Nucleus accumbens (tissue), 56 donors: ENCODE measurements around the gene IFNA13.
"Not testable (repeated sequence)": the region's sequence is repeated elsewhere in the genome, so short reads cannot be mapped to it uniquely, and the experiment has no call there.

Experiments
- DNase-seq, 56 donors: peaks; one replicate each; lab custom pipeline; 2025; lab: John Stamatoyannopoulos, UW

Gene IFNA13

GRCh38 chr9:21367957-21368356 lies at the start of gene IFNA13:
IFNA13 (minus strand) TSS chr9:21368057; CDS start chr9:21368010, 47 bp downstream.
- no peak for DNase-seq

- DNase-seq: no peak
Observed at GRCh38 chr9:21415493-21416267, 47.8 kb upstream of the IFNA13 start.

- DNase-seq: no peak
Observed at GRCh38 chr9:21414220-21414940, 46.5 kb upstream of the IFNA13 start.

- DNase-seq: peak in 16 of 56 donors; percentile 2 to 32 (median 16)
Observed at GRCh38 chr9:21413624-21414023, 45.8 kb upstream of the IFNA13 start.

GRCh38 chr9:21413151-21413550 lies 45.3 kb upstream of the IFNA13 start:
- DNase-seq: no peak

GRCh38 chr9:21412107-21412506 lies 44.2 kb upstream of the IFNA13 start:
- no peak for DNase-seq

GRCh38 chr9:21408817-21409216 lies 41.0 kb upstream of the IFNA13 start, which contains the start of gene IFNA8:
IFNA8 (plus strand) TSS chr9:21409117; CDS start chr9:21409177, 60 bp downstream.
- DNase-seq: no peak

- no peak for DNase-seq
Observed at GRCh38 chr9:21404146-21404545, 36.3 kb upstream of the IFNA13 start.

GRCh38 chr9:21402386-21403251 lies 34.8 kb upstream of the IFNA13 start:
- DNase-seq: peak in 33 of 56 donors; percentile 1 to 64 (median 30)

- DNase-seq: no peak
Observed at GRCh38 chr9:21399956-21400355, 32.1 kb upstream of the IFNA13 start.

GRCh38 chr9:21398955-21399489 lies 31.2 kb upstream of the IFNA13 start:
- no peak for DNase-seq

GRCh38 chr9:21395778-21396717 lies 28.2 kb upstream of the IFNA13 start:
- peak in 48 of 56 donors; percentile 11 to 81 (median 44) for DNase-seq

- DNase-seq: no peak
Observed at GRCh38 chr9:21392270-21392669, 24.4 kb upstream of the IFNA13 start.

- no peak for DNase-seq
Observed at GRCh38 chr9:21385131-21385670, 17.3 kb upstream of the IFNA13 start, which contains the start of gene IFNA2. IFNA2 (minus strand) TSS chr9:21385398; CDS start chr9:21385329, 69 bp downstream.

- DNase-seq: no peak
Observed at GRCh38 chr9:21383627-21384026, 15.8 kb upstream of the IFNA13 start.

- no peak for DNase-seq
Observed at GRCh38 chr9:21381448-21382339, 13.8 kb upstream of the IFNA13 start.

GRCh38 chr9:21371467-21371866 lies 3.6 kb upstream of the IFNA13 start:
- DNase-seq: not testable (repeated sequence)

- DNase-seq: not testable (repeated sequence)
Observed at GRCh38 chr9:21367169-21367568, 688 bp downstream of the IFNA13 start.
